ENCODE data around the gene NEGR1.

DNA sequence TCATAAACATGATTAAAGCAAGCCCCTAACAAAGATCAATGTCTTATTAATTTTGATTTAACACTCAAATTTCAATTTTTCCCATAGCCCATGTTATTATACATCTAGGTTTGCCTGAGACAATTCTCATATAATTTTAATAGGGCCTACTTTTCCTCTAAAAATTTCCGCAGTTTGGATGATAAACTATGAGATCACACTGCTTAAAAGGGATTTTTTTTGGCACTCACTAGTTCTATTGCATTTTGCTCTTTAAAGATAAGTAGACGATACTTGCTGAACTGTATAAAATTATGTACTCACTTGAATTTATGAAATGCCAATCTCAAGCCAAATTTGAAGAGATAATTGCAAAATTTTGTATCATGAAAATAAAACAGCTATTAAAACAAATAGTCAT lies 721.1 kb downstream of the NEGR1 start:
- TF ChIP-seq, protein P1, sequence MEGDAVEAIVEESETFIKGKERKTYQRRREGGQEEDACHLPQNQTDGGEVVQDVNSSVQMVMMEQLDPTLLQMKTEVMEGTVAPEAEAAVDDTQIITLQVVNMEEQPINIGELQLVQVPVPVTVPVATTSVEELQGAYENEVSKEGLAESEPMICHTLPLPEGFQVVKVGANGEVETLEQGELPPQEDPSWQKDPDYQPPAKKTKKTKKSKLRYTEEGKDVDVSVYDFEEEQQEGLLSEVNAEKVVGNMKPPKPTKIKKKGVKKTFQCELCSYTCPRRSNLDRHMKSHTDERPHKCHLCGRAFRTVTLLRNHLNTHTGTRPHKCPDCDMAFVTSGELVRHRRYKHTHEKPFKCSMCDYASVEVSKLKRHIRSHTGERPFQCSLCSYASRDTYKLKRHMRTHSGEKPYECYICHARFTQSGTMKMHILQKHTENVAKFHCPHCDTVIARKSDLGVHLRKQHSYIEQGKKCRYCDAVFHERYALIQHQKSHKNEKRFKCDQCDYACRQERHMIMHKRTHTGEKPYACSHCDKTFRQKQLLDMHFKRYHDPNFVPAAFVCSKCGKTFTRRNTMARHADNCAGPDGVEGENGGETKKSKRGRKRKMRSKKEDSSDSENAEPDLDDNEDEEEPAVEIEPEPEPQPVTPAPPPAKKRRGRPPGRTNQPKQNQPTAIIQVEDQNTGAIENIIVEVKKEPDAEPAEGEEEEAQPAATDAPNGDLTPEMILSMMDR (conservative IDR thresholded peaks at IDR 0.05): no peak
- no peak for TF ChIP-seq EZH2 (IDR thresholded peaks at IDR 0.05; ENCODE audit: low read depth)

Data from PC-9 (cell line).